Germinal center (tissue), 1 donor: ENCODE measurements around the gene POLQ.
A peak's percentile ranks its signal among the peaks of the same experiment; 100 is the strongest.
"Not testable (repeated sequence)": the region's sequence is repeated elsewhere in the genome, so short reads cannot be mapped to it uniquely, and the experiment has no call there.

Source experiments
- DNase-seq: peaks from one replicate; pipeline ENCODE4 v3.0.0; 2012; ENCODE audit warnings: mixed read lengths, low spot score

Gene POLQ

DNA sequence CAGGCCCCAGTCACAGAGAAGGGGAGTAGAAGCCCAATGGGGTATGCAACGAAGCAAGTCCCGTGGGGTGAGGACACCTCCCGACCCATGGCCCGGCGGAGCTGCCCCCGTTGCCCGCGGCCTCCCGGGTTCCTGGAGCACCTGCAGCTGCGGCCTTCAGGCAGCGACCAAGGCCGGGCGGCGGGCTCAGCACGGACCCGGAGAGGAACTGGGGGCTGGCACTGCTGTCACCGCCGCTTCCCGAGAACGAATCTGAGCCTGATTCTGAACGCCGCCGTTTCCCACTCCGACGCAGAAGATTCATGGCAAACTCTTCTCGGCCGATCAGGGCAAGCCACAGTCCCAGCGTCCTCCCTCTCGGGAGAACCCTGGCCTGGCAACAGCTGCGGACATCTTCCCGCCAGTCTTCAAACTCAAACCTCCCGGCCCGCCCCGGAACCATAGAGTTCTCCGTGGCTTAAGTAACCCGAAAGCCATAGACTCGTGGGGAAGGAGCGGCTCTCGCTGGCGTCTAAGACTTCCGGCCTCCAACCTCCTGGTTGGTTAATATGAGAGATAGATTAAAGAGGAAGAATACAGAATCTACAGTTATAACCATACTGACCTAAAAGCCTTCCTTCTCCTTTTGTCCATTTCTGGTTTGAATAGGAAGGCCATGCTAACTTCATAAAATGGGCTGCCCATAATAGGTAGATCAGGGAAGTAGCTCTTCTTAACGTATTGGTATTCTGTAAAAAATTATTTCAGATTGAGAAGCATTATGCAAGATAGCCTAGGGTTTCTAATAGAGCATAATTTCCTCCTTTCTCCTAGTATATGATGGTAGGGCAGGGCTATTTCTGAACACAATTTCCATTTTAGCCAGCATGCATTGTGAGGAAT, at the start of gene POLQ:
POLQ (minus strand) TSS at position 415 of the 882 bp plus-strand sequence; CDS start at position 304, 111 bp downstream.
- DNase-seq, result peak; percentile 88

DNA sequence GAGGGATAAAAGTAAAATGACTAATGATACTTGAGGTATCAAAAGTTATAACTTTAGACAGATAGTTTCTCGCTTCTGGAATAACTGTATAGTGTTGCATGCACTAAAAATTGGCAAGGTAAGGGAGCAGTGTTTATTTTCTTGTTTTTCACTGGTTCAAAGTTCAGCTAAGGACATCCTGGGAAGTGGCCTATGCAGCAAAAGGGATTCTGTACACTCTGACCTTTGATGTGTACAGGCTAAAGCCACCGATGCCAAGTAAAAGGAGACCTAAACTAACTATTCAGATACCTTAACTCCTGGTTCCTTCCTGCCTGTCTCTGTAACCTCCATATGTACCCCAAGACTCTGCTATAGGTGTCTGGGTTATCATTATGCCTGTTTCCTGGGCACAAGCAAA, 49.1 kb upstream of the POLQ start:
- no peak for DNase-seq

DNA sequence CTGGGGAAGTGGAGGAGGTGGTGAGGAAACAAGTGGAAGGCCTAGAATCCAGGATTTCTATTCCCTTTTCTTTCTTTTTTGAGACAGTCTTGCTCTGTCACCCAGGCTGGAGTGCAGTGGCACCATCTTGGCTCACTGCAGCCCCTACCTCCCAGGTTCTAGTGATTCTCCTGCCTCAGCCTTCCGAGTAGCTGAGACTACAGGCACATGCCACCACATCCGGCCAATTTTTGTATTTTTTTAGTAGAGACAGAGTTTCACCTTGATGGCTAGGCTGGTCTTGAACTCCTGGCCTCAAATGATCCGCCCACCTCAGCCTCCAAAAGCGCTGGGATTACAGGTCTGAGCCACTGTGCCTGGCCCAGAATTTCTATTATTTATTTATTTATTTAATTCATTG, 48.0 kb upstream of the POLQ start:
- DNase-seq, result not testable (repeated sequence)

DNA sequence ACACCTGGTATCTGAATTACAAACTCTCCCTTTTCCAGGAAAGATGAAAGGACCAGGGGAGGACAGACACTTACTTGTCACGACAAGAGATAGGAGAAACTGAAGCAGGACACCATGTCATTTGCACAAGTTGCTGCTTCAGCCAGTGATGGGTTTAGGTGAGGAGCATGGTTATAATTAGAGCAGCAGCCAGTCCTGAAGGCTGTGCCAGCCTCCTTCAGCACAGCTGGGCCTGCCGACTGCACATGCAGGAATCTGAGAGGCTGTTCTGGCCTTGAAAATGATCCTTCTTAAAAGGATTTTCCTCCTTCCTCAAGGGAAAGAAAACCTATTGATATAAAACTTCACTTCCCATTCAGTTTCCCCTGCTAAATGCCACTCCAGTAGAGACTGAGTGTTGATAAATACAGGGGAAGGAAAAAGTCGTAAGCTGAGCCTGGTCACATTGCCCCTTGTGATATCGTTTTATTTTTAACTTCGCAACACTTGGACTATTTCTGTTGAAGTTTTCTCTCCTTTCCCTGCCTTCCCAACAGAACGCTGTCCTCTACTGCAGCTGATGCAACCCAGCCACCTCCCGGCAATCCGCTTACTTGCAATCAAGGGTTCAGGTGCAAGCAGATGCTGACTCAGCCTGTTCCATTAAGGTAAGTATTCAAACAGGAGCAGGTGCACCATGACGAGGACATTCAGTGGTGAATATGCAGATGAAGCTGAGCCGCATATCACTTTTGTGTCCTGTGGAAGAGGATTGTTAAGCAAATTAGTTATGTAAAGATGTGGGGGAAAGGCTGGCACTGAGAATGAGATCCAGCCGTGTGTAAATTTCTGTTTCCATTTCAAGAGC, 47.3 kb upstream of the POLQ start, which contains the start of gene FBXO40:
FBXO40 (plus strand) TSS at position 524 of the 847 bp plus-strand sequence. CDS start 27,197 bp downstream, outside the sequence.
- DNase-seq, result peak; percentile 10

DNA sequence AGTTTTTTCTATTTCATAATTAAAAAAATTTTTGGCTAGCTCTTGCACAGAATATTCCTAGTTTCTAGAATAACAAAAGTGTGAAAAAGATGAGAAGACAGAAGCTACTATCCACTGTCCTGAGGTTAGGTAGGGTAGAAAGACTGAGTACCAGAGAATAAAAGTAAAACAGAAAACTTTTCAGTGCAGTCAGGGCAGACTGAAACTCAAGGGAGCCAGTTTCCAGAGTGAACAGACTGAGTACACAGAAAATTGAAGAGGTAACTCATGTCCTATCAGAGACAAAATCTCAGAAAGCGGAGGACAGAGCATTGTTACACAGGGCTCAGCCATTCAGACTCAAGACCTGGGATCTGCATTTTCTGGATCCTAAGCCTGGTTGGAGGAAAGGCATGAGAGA, 38.6 kb upstream of the POLQ start:
- DNase-seq, result no peak

DNA sequence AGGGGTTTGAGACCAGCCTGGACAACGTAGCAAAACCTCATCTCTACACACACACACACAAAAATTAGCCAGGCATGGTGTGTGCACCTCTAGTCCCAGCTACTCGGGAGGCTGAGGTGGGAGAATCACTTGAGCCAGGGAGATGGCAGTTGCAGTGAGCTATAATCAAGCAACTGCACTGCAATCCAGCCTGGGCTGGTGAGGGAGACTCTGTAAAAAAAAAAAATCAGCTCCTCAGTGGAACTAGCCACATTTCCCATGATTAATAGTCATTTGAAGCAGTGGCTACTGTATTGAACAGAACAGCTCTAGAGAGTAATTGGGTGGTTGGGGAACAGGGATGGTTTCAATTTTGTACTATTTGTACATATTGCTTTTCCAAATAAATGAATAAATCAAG, 35.9 kb upstream of the POLQ start:
- no peak for DNase-seq

DNA sequence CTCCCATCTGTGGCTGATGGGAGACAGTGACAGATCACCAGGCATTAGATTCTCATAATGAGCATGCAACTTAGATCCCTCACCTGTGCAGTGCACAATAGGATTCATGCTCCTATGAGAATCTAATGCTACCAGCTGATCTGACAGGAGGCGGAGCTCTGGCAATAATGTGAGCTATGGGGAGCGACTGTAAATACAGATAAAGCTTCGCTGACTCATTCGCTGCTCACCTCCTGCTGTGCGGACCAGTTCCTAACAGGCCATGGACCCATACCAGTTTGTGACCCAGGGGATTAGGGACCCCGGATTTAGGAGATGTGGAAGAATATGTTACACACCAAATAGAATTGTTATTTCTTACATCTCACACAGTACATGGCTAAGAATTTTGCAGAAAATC, 28.7 kb upstream of the POLQ start:
- DNase-seq, result no peak

DNA sequence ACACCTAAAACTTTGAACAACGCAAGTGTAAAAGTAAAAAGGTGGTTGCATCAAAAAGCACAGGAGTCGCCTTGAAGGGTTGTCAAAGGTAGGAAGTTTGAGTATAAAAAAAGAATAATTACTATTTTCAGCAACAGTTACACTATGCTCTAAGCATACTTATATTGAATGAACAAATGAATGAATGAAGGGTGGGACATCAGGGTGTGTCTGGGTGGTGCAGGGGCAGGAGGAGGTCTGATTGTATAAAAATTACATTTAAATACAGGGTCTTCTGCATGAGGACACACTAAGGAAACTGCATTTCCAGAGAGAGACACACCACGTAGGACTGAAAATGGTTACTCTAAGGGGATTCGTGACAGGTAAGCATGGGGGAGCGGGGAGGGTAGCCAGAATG, 21.9 kb upstream of the POLQ start, which contains the start of gene ARGFX:
ARGFX (plus strand) TSS at position 301 of the 400 bp plus-strand sequence. CDS start 2,765 bp downstream, outside the sequence.
- DNase-seq, result no peak

DNA sequence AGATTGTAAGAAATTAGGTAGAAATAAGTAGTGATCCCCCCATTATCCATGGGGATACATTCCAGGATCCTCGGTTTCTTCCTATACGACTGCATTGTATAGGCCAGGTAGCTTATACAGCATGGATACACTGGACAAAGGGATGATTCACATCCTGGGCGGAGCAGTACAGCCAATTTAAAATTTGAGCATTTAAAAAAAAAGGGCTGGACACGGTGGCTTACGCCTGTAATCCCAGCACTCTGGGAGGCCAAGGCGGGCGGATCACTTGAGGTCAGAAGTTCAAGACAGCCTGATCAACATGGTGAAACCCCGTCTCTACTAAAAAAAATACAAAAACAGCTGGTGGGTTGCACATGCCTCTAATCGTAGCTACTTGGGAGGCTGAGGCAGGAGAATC, 21.0 kb upstream of the POLQ start:
- no peak for DNase-seq

DNA sequence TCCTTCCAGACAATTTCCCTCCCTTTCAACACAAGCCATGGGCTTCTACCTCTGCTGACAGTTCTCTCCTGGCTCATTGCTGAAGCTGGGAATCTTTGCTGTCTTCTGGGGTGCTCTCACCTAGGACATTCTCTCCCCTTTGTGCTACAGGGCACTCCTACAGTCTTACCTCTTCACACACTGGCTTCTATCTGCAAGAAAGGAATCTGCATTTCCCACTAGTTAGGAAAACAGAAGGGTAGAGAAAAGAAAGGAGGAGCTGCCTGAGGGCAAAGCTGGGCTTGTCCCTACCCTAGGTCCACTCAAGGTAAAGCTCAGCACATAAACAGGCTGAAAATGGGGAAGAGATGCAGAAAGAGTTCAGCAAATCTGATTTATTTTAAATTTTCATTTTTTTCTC, 16.4 kb upstream of the POLQ start:
- DNase-seq, result no peak

DNA sequence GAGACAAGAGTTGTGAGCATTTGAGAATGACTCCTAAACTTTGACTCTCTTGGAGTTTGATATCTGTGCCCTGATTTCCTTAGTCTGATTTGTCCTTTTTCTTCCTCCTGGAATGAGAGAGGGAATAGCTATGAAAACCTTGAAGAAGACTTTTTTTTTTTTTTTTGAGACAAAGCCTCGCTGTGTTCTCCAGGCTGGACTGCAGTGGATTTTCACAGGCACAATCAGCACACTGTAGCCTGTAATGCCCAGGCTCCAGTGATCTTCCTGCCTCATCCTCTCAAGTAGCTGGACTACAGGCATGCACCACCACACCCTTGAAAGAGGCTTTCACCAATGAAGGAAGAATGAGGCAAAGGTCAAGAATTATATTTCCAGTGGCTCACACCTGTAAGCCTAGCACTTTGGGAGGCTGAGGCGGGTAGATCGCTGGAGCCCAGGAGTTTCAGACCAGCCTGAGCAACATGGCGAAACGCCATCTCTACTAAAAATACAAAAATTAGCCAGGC, 11.7 kb upstream of the POLQ start:
- no peak for DNase-seq

DNA sequence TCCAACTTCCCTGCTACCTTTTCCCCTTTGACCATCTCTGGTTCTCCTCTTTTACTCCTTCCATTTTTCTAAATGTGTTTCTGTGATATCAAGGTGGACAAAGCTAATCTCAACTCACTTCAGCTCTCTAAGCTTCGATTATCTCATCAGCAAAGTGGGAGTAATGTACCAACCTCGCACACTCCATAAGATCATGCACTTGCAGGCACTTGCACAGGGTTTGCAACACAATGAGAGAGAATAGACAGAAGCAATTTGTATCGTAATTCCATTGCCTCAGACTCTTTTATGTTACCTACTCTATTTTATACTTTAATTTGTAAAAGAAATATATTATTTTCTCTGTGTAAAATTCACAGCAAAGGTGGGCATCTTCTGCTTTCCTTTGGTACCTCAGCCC, 7.0 kb upstream of the POLQ start:
- DNase-seq, result no peak

DNA sequence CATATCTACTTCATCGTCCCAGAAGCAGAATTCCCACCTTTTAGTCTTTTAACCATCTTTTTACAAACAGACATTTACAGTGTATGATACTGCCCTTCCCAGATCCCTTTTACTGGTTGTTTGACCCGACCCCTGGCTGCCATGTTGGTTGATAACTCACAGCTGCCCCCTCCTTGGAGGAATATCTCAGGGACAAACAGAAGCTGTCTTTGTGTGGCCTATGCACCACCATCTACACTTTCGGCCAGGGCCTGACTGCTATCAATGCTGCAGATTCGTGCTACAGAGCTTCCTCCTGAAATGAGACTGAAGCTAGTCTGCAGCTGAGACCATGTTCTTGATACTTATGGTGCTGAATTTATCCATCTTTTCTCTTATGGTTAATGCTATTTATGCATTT, 6.6 kb upstream of the POLQ start:
- no peak for DNase-seq

DNA sequence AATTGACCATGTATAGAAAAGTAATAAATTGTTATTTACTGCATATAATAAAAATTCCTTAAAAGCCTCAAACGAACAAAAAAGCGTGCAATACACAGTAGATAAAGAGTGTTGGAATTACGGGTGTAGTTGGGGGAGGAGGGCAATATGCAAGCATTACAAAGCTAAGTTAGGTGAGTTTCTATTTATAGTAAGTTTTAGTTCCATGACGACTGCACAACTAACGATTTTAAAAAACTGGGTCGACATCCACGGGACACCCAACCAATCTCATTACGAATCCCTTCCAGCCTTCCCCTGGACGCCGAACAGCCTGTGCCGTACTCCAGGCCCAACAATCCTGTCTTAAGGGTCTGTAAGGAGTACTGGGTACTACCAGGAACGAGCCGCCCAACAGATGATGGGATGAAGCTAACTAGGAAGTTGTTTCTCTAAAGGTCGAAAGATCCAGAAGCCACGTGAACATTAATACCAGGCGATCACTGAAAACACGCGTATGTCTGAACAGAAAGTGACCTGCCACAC, 677 bp downstream of the POLQ start:
- no peak for DNase-seq

DNA sequence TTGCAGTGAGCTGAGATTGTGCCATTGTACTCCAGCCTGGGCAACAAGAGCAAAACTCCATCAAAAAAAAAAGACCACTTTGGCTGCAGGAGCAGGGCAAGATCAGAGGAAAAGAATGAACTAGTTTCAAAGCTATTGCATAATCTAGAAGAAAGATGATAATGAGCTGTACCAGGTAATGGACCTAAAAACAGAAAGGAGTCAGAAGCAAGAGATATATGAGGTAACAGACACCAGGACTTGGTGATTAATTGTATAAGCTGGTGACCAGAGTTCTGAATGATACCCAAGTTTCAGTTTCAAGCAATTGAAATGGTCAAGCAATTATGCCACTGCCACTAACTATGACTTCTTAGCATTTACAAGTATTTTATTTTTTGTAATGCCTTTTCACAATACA, 2.9 kb downstream of the POLQ start:
- no peak for DNase-seq

DNA sequence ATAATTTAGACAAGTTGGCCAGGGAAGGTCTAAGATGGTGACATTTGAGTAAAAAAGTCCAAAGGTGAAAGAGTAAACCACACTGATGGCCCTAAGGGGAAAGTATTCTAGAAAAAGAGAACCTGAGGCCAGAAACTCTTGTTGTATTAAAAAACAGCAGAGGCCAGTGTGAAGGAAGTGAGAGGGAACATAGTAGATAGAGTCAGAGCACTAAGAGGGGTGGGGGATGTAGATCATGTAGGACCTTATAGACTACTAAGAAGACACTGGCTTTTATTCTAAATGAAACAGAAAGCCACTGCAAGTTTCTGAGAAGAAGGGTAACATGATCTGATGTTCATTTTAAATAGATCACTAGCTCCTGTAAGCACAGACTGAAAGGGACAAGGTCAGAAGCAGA, 14.5 kb downstream of the POLQ start:
- DNase-seq, result no peak

DNA sequence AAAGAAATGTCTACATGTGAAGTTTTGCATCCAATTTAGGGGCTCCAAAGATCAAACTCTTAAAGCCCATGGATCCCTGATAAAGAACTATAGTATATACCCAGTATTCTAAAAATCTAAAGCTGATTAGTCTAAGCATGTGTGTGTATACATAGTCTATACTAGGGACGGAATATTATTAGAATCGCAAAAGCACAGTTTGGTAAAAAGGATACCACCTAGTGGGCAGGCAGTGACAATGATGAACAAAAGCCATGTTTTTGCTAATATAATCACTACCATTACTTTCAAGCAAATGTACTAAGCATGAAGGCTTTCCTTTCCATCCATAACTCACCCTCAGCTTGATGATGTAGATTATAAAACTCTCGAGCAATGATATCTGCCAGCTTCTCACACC, 16.5 kb downstream of the POLQ start:
- DNase-seq, result no peak

DNA sequence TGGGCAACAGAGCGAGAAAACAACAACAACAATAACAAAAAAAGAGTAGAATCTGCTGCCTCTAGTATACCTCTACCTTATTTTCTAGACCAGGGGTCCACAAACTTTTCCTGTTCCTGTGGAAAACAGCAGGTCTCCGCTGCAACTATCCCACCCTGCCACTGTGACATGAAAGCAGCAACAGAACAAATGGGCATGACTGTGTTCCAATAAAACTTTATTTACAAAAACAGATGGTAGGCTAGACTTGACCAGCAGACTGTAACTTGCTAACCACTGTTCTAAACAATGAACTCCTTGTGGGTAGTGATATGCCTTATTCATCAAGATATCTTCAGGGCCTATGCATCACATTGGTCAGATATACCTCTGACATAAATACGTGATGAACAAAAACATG, 25.3 kb downstream of the POLQ start:
- no peak for DNase-seq

DNA sequence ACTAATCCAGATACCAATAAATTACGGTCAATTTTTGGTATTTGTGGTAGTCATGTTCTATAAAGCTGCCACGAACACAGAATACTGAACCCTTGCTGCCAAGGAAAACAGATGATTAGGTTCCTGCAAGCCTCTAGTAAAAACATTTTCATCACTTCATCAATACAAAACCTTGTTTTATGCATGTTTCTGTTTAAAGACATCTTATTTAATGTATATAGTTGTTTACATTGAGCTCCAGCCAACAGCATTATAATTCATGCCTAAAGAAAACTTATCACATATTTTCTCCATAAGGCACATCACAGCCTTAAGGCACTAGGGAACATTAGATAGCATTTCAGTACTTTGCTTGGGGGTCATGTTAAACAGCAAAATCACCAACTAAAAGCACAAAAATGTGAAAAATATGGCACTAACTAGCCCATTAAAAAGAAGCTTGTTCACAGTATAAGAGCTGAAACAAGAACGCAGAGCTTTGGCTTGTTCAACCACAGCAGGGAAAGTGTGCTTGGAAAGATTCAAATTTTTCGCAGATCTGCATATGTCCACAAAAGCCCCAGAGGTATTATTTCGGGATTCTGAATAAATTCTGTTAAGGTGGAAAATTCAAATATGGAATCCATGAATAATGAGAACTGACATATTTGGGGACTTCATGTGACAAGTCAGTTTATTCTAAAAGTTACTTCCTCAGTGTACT, 27.7 kb downstream of the POLQ start:
- no peak for DNase-seq

DNA sequence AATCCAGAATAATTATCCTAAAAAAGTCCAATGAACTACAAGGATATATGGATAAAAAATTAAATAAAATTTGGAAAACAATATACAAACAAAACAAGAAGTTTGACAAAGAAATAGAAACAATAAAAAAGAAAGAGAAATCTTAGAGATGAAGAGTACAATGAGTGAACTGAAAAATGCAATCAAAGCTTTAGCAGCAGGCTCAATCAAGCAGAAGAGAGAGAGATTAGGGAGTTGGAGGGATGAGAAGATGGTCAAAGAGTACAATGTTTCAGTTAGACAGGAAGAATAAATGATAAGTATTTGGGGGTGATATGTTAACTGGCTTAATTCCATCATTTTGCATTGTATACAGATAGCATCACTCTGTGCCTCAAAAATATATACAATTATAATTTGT, 29.9 kb downstream of the POLQ start:
- no peak for DNase-seq

DNA sequence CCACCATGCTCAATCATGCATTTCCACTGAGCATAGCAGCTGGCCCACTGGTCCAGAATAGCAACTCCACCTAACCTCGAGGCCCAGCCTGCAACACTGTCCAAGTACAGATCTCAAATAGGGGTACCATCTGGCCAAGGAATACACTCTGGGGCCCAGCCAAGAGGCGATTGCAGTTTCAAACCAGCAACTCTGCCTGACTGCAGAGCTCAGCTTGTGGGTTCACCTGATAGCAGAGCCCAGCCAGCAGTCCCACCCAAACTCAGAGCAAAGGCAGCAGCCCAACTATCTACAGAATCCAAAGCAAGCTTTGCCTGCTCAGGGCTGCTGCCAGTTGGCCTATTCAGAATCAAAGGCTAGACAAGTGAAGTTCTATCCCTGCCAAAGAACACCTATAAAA, 30.5 kb downstream of the POLQ start:
- no peak for DNase-seq

DNA sequence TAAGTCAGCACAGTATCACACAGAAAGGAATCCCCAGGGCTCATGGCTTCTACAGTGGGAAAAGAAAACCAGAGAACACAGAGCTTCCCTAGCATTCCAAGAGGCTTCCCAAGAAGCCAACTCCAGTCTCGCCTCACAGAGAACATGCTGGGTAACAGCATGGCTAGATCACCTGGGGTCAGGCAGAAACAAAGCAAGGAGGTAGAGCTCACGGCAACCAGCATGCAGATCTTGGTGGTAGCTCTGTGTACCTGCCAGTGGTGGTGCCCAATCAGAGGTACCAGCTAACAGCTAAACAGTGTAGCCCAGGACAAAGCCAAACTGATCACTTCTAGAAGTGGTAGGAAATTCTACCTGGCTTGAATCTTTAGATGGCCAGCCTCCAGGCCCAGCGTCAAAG, 31.3 kb downstream of the POLQ start:
- DNase-seq, result no peak
